GM23338 (cell line): ENCODE measurements around the gene PSMD4. TPM values are rescaled to one million over a fixed set of nuclear protein-coding genes. Genes with fewer than 3 reads are reported as not detected.

Experiments used
- ATAC-seq: fragments of 200-7000 bp; cut with Tn5 transposase; 3 replicates; pipeline ENCODE4 v1.9.1; 2020
- DNase-seq: peaks from one replicate; pipeline ENCODE4 v3.0.0-alpha.2; 2015; ENCODE audit warnings: low spot score
- H2AFZ ChIP-seq: fragments of 200-600 bp; sonication (generic); 2 replicates; pipeline ENCODE4 v1.8.0; 2016; ENCODE audit warnings: antibody characterized with exemption, mild to moderate bottlenecking, moderate library complexity
- H3F3A ChIP-seq: fragments of 200-600 bp; sonication (generic); replicated peaks from 2 replicates; pipeline ENCODE4 v1.8.0; 2017; ENCODE audit warnings: antibody characterized with exemption, mixed run types, low read depth
- H3K27ac ChIP-seq: fragments of 200-600 bp; sonication (generic); 2 replicates; pipeline ENCODE4 v1.6.1; 2016; ENCODE audit warnings: low read depth
- H3K27me3 ChIP-seq: fragments of 200-600 bp; sonication (generic); 2 replicates; pipeline ENCODE4 v1.8.0; 2016; ENCODE audit warnings: mild to moderate bottlenecking, mixed run types, moderate library complexity; ENCODE audit not compliant: insufficient read depth
- H3K36me3 ChIP-seq: fragments of 200-600 bp; sonication (generic); 2 replicates; pipeline ENCODE4 v1.8.0; 2016; ENCODE audit warnings: mild to moderate bottlenecking; ENCODE audit not compliant: insufficient read depth
- H3K4me1 ChIP-seq: fragments of 200-600 bp; sonication (generic); 2 replicates; pipeline ENCODE4 v1.8.0; 2016; ENCODE audit warnings: mild to moderate bottlenecking, moderate library complexity; ENCODE audit not compliant: insufficient read depth
- H3K4me2 ChIP-seq: fragments of 200-600 bp; sonication (generic); 2 replicates; pipeline ENCODE4 v1.7.1; 2017; ENCODE audit warnings: mixed run types
- H3K4me3 ChIP-seq: fragments of 200-600 bp; sonication (generic); 2 replicates; pipeline ENCODE4 v1.6.1; 2016; ENCODE audit warnings: mixed run types
- H3K79me2 ChIP-seq: fragments of 200-600 bp; sonication (generic); replicated peaks from 2 replicates; pipeline ENCODE4 v1.8.0; 2017; ENCODE audit warnings: mild to moderate bottlenecking; ENCODE audit not compliant: insufficient read depth
- H3K9me2 ChIP-seq: fragments of 200-600 bp; sonication (generic); 2 replicates; pipeline ENCODE4 v1.8.0; 2017; ENCODE audit not compliant: insufficient read depth
- H4K20me1 ChIP-seq: fragments of 200-600 bp; sonication (generic); replicated peaks from 2 replicates; pipeline ENCODE4 v1.8.0; 2017; ENCODE audit warnings: mild to moderate bottlenecking; ENCODE audit not compliant: insufficient read depth
- H3K27ac Mint-ChIP-seq: 2 replicates; pipeline ENCODE4 v1.8.0; 2020; ENCODE audit warnings: inconsistent platforms, mild to moderate bottlenecking, moderate library complexity, mixed read lengths
- H3K27me3 Mint-ChIP-seq: 3 replicates; pipeline ENCODE4 v1.8.0; 2022; ENCODE audit warnings: low read depth, mild to moderate bottlenecking, moderate library complexity, mixed read lengths, inconsistent platforms; ENCODE audit not compliant: insufficient read depth, poor library complexity
- H3K36me3 Mint-ChIP-seq: 3 replicates; pipeline ENCODE4 v1.8.0; 2021; ENCODE audit warnings: low read depth, mild to moderate bottlenecking, inconsistent platforms, moderate library complexity, mixed read lengths
- H3K4me1 Mint-ChIP-seq: 3 replicates; pipeline ENCODE4 v1.8.0; 2020; ENCODE audit warnings: mild to moderate bottlenecking, inconsistent platforms, mixed read lengths
- H3K4me3 Mint-ChIP-seq: 3 replicates; pipeline ENCODE4 v1.8.0; 2021; ENCODE audit warnings: moderate library complexity, mild to moderate bottlenecking, inconsistent platforms, mixed read lengths
- H3K9me3 Mint-ChIP-seq: 3 replicates; pipeline ENCODE4 v1.8.0; 2020; ENCODE audit warnings: moderate library complexity, mild to moderate bottlenecking, inconsistent platforms, mixed read lengths
- ETS1 ChIP-seq: IDR thresholded peaks from 2 replicates; pipeline ENCODE4 v1.6.1; 2016; ENCODE audit warnings: antibody characterized with exemption
- ZNF114 ChIP-seq: fragments of 250-450 bp; sonication (Bioruptor Pico); IDR thresholded peaks from 2 replicates; pipeline ENCODE4 v1.5.0; 2020; ENCODE audit warnings: mild to moderate bottlenecking, moderate library complexity
- ZNF462 ChIP-seq: fragments of 250-450 bp; sonication (Bioruptor Pico); IDR thresholded peaks from 2 replicates; pipeline ENCODE4 v1.5.0; 2020; ENCODE audit warnings: mild to moderate bottlenecking, moderate library complexity
- polyA plus RNA-seq: library from polyadenylated mRNA; unstranded; fragments of >200 nt; fragmentation: Nextera tagmentation; extraction: Ambion mirVana; gene quantifications from 2 replicates; pipeline ENCODE4 v1.2.1, GENCODE V29; 2016
- total RNA-seq: library from RNA; depleted of rRNA; stranded (reverse); fragments of >200 nt; shearing (Covaris generic); gene quantifications from 2 replicates; pipeline ENCODE4 v1.2.3, GENCODE V29; 2014

The PSMD4 gene
- total and polyA plus RNA-seq, 2 experiments from 2014 or later = 171 to 235 TPM

GRCh38 chr1:151266821-151267220 lies 12.3 kb downstream of the PSMD4 start:
- H3K27ac ChIP-seq = 0 out of 2 replicates have a peak overlapping the region, but pooled peaks have one; percentile 55
- Mint-ChIP-seq H3K27ac (no peak overlapping the region; the same call in 1 of the 2 replicates), H3K4me1 (peaks cover 2% of the 10 kb centered on the region; the same call in 1 of the 3 replicates), H3K36me3 (peaks cover 72% of the 10 kb centered on the region), H3K4me3 (no peak overlapping the region), H3K9me3 (no peaks in the 10 kb centered on the region), H3K27me3 (peaks cover 3% of the 10 kb centered on the region)
- H3K36me3 ChIP-seq = peaks cover 39% of the 10 kb centered on the region
- H4K20me1 ChIP-seq = peaks cover 4% of the 10 kb centered on the region; the same call in 1 of the 2 replicates
- peaks cover 11% of the 10 kb centered on the region; the same call in 1 of the 2 replicates for H3K79me2 ChIP-seq
- H3K4me1 ChIP-seq = no peaks in the 10 kb centered on the region
- no peaks in the 10 kb centered on the region for H3K27me3 ChIP-seq
- no peaks in the 10 kb centered on the region for H3K9me2 ChIP-seq
- H3K4me2 ChIP-seq = no peak overlapping the region
- no peak for ATAC-seq
- DNase-seq = no peak
- peaks cover 15% of the 10 kb centered on the region for H3F3A ChIP-seq
- TF ChIP-seq ZNF462 (CRISPR knock-in tag) (no peak), ZNF114 (CRISPR knock-in tag) (no peak)
- no peak overlapping the region for H3K4me3 ChIP-seq
- no peak overlapping the region for H2AFZ ChIP-seq

GRCh38 chr1:151267760-151268159 lies 13.2 kb downstream of the PSMD4 start:
- H3K27me3 Mint-ChIP-seq = peaks cover 3% of the 10 kb centered on the region
- Histone ChIP-seq H3F3A (peaks cover 9% of the 10 kb centered on the region; the same call in 1 of the 2 replicates), H3K4me1 (no peaks in the 10 kb centered on the region), H3K36me3 (peaks cover 30% of the 10 kb centered on the region), H4K20me1 (no peaks in the 10 kb centered on the region), H3K27me3 (no peaks in the 10 kb centered on the region), H3K9me2 (no peaks in the 10 kb centered on the region), H3K4me2 (no peak overlapping the region), H3K79me2 (peaks cover 2% of the 10 kb centered on the region; the same call in 1 of the 2 replicates), H3K4me3 (no peak overlapping the region), H3K27ac (no peak overlapping the region), H2AFZ (no peak overlapping the region)
- ATAC-seq = no peak
- H3K9me3 Mint-ChIP-seq = no peaks in the 10 kb centered on the region
- no peak for DNase-seq
- H3K4me3 Mint-ChIP-seq = no peak overlapping the region; the same call in 2 of the 3 replicates
- H3K36me3 Mint-ChIP-seq = peaks cover 68% of the 10 kb centered on the region
- no peak overlapping the region for H3K27ac Mint-ChIP-seq
- 0 out of 3 replicates have a peak, but pooled peaks cover 2% of the 10 kb centered on the region for H3K4me1 Mint-ChIP-seq
- no peak for TF ChIP-seq ZNF462 (CRISPR knock-in tag)
- TF ChIP-seq ZNF114 (CRISPR knock-in tag) = no peak
- TF ChIP-seq ETS1 = no peak
